ENCODE data around the gene VLDLR. TPM values are rescaled to one million over a fixed set of nuclear protein-coding genes. Genes with fewer than 3 reads are reported as not detected.
A peak's percentile ranks its signal among the peaks of the same experiment; 100 is the strongest.

Gene VLDLR
- total RNA-seq, 1 donor from 2014 or later, result 106 TPM

GRCh38 chr9:2593744-2594143 is 27.8 kb upstream of the VLDLR start:
- peaks cover 17% of the 10 kb centered on the region for H3K36me3 Mint-ChIP-seq (ENCODE audit: low read depth)
- H3K9me3 Mint-ChIP-seq (ENCODE audit: low read depth), result peaks cover 12% of the 10 kb centered on the region
- H3K27ac Mint-ChIP-seq (ENCODE audit: unreplicated experiment), result no peak overlapping the region
- DNase-seq (ENCODE audit: low spot score), result no peak
- no peak for TF ChIP-seq CTCF (IDR thresholded peaks at IDR 0.05)
- no peaks in the 10 kb centered on the region for H3K4me1 Mint-ChIP-seq (ENCODE audit: low read depth)
- no peak overlapping the region for H3K4me3 Mint-ChIP-seq (ENCODE audit: unreplicated experiment)
- no peaks in the 10 kb centered on the region for H3K27me3 Mint-ChIP-seq (ENCODE audit: low read depth)

- Mint-ChIP-seq H3K27ac (ENCODE audit: unreplicated experiment) (no peak overlapping the region), H3K4me3 (ENCODE audit: unreplicated experiment) (no peak overlapping the region), H3K9me3 (ENCODE audit: low read depth) (peaks cover 12% of the 10 kb centered on the region), H3K27me3 (ENCODE audit: low read depth) (no peaks in the 10 kb centered on the region), H3K4me1 (ENCODE audit: low read depth) (peaks cover 7% of the 10 kb centered on the region), H3K36me3 (ENCODE audit: low read depth) (peaks cover 16% of the 10 kb centered on the region)
- TF ChIP-seq CTCF (IDR thresholded peaks at IDR 0.05), result no peak
- no peak for DNase-seq (ENCODE audit: low spot score)
Observed at GRCh38 chr9:2595973-2596372, 25.6 kb upstream of the VLDLR start.

GRCh38 chr9:2597483-2597882 is 24.1 kb upstream of the VLDLR start:
- TF ChIP-seq CTCF (IDR thresholded peaks at IDR 0.05), result peak; percentile 51
- no peak for DNase-seq (ENCODE audit: low spot score)
- Mint-ChIP-seq H3K4me1 (ENCODE audit: low read depth) (peaks cover 9% of the 10 kb centered on the region), H3K36me3 (ENCODE audit: low read depth) (peaks cover 9% of the 10 kb centered on the region), H3K27ac (ENCODE audit: unreplicated experiment) (no peak overlapping the region), H3K4me3 (ENCODE audit: unreplicated experiment) (no peak overlapping the region), H3K27me3 (ENCODE audit: low read depth) (no peaks in the 10 kb centered on the region), H3K9me3 (ENCODE audit: low read depth) (peaks cover 7% of the 10 kb centered on the region)

- no peak for DNase-seq (ENCODE audit: low spot score)
- Mint-ChIP-seq H3K27ac (ENCODE audit: unreplicated experiment) (no peak overlapping the region), H3K4me3 (ENCODE audit: unreplicated experiment) (no peak overlapping the region)
Observed at GRCh38 chr9:2599896-2600295, 21.7 kb upstream of the VLDLR start.

GRCh38 chr9:2600307-2600706 is 21.3 kb upstream of the VLDLR start:
- H3K4me1 Mint-ChIP-seq (ENCODE audit: low read depth), result peaks cover 18% of the 10 kb centered on the region
- no peaks in the 10 kb centered on the region for H3K36me3 Mint-ChIP-seq (ENCODE audit: low read depth)
- no peaks in the 10 kb centered on the region for H3K27me3 Mint-ChIP-seq (ENCODE audit: low read depth)
- no peak for DNase-seq (ENCODE audit: low spot score)
- no peak overlapping the region for H3K27ac Mint-ChIP-seq (ENCODE audit: unreplicated experiment)
- no peak overlapping the region for H3K4me3 Mint-ChIP-seq (ENCODE audit: unreplicated experiment)
- TF ChIP-seq CTCF (IDR thresholded peaks at IDR 0.05), result peak; percentile 45
- H3K9me3 Mint-ChIP-seq (ENCODE audit: low read depth), result no peaks in the 10 kb centered on the region

More at GRCh38 chr9:2599896-2600295, 21.7 kb upstream of the VLDLR start:
- Mint-ChIP-seq H3K4me1 (ENCODE audit: low read depth) (peaks cover 18% of the 10 kb centered on the region), H3K9me3 (ENCODE audit: low read depth) (no peaks in the 10 kb centered on the region), H3K27me3 (ENCODE audit: low read depth) (no peaks in the 10 kb centered on the region), H3K36me3 (ENCODE audit: low read depth) (no peaks in the 10 kb centered on the region)
- TF ChIP-seq CTCF (IDR thresholded peaks at IDR 0.05), result no peak

Measured in chondrocyte (in vitro differentiated cells).